Stomach (tissue), 9 donors: ENCODE measurements around the gene RERE. TPM values are rescaled to one million over a fixed set of nuclear protein-coding genes. Genes with fewer than 3 reads are reported as not detected.

Experiments used
- DNase-seq, 2 donors: peaks; one replicate each; pipeline versions ENCODE4 v3.0.0 to v3.0.0-alpha.2; 2013 to 2019
- H3K27ac ChIP-seq, 5 donors: fragments of 200-600 bp in 4 of 5; sonication (generic) in 4 of 5; one replicate each; pipeline ENCODE4 v1.5.1; 2013 to 2019; ENCODE audit warnings: mild to moderate bottlenecking in 1 of 5, moderate library complexity in 1 of 5
- H3K27me3 ChIP-seq, 3 donors: fragments of 200-600 bp; sonication (generic); one replicate each; pipeline ENCODE4 v1.5.1; 2017 to 2019; ENCODE audit warnings: mixed run types in 1 of 3
- H3K36me3 ChIP-seq, 4 donors: fragments of 200-600 bp; sonication (generic); 1 replicate in 3 of 4; 2 replicates in 1 of 4; pipeline ENCODE4 v1.5.1; 2016 to 2019
- H3K4me1 ChIP-seq, 4 donors: fragments of 200-600 bp; sonication (generic); one replicate each; pipeline ENCODE4 v1.5.1; 2016 to 2019
- H3K4me3 ChIP-seq, 4 donors: fragments of 200-600 bp; sonication (generic) in 3 of 4; one replicate each; pipeline ENCODE4 v1.5.1; 2016 to 2019; ENCODE audit warnings: mild to moderate bottlenecking in 1 of 4
- H3K9me3 ChIP-seq, 4 donors: fragments of 200-600 bp; sonication (generic); one replicate each; pipeline ENCODE4 v1.5.1; 2016 to 2019
- CTCF ChIP-seq, 7 experiments: fragments of 450-650 bp in 4 of 7; fragments of 200-600 bp in 3 of 7; sonication (generic) in 3 of 7; IDR thresholded peaks; one replicate each; pipeline ENCODE4 v1.5.1; 2016 to 2019; ENCODE audit warnings: antibody characterized with exemption in 7 of 7, control low read depth in 2 of 7, mild to moderate bottlenecking in 1 of 7
- EP300 ChIP-seq: sonication (generic); formaldehyde crosslinking; IDR thresholded peaks from one replicate; pipeline ENCODE4 v1.6.1; 2017; ENCODE audit warnings: antibody characterized with exemption
- POLR2A ChIP-seq, 4 donors: fragments of 450-650 bp; IDR thresholded peaks; one replicate each; pipeline ENCODE4 v1.6.1; 2016; ENCODE audit warnings: antibody characterized with exemption in 4 of 4, control low read depth in 2 of 4, mild to moderate bottlenecking in 1 of 4, moderate library complexity in 1 of 4
- POLR2AphosphoS5 ChIP-seq, 3 donors: sonication (generic); formaldehyde crosslinking; IDR thresholded peaks; one replicate each; pipeline ENCODE4 v1.6.1; 2016; ENCODE audit warnings: antibody characterized with exemption in 3 of 3
- WGBS, 5 donors: extraction: QIAGEN DNeasy Blood & Tissue Kit in 3 of 5; methylation state at CpG; one replicate each; pipeline versions ENCODE4 v1.1.5 to v1.1.7; 2013 to 2018; 5-methylcytosine and 5-hydroxymethylcytosine counted together
- intact Hi-C: fragments of 100-400 bp; cut with DNase I; formaldehyde crosslinking; loops from one replicate; pipeline ENCODE4 v1.15.1; 2023; ENCODE audit warnings: low total_unique reads
- polyA plus RNA-seq, 3 donors: library from polyadenylated mRNA; stranded (reverse); fragments of 200-250 nt; gene quantifications; one replicate each; pipeline ENCODE4 v1.2.3, GENCODE V29; 2013
- total RNA-seq, 5 donors: library from RNA; depleted of rRNA; stranded (reverse); fragments of >200 nt; gene quantifications; one replicate each; pipeline versions ENCODE4 v1.1.0 to v1.2.3, GENCODE V29; 2014 to 2016
- donor health status: healthy with polysubstance abuse.
- donor health status: Bipolar disorder and iron deficiency.
- donor health status: healthy.

The RERE gene
- total and polyA plus RNA-seq, 8 donors: 15.6 to 198 (median 79.3) TPM

GRCh38 chr1:8847990-8848389 lies 30.6 kb upstream of the RERE start:
- H3K4me1 ChIP-seq: peaks cover 14 to 31% (median 24%) of the 10 kb centered on the region in 4 donors
- WGBS, 5 donors: 0 to 30% (median 20%) methylated on average over 1 to 5 of the region's 5 CpGs
- no peaks in the 10 kb centered on the region for H3K27me3 ChIP-seq
- intact Hi-C loops: no loop called here
- DNase-seq: peak; percentile 64 to 66
- H3K4me3 ChIP-seq: no peak overlapping the region
- no peaks in the 10 kb centered on the region for H3K36me3 ChIP-seq
- no peak for TF ChIP-seq POLR2A (IDR thresholded peaks at IDR 0.05)
- no peak for TF ChIP-seq POLR2AphosphoS5 (IDR thresholded peaks at IDR 0.05)
- no peak for TF ChIP-seq EP300
- no peak for TF ChIP-seq CTCF (IDR thresholded peaks at IDR 0.05)
- no peaks in the 10 kb centered on the region for H3K9me3 ChIP-seq
- peak overlapping the region; percentile 26 to 82 (median 40) for H3K27ac ChIP-seq

GRCh38 chr1:8846263-8846662 lies 28.8 kb upstream of the RERE start:
- intact Hi-C loops: no loop called here
- TF ChIP-seq EP300: no peak
- TF ChIP-seq POLR2AphosphoS5 (IDR thresholded peaks at IDR 0.05): no peak
- TF ChIP-seq CTCF (IDR thresholded peaks at IDR 0.05): no peak
- TF ChIP-seq POLR2A (IDR thresholded peaks at IDR 0.05): no peak
- H3K4me3 ChIP-seq: no peak overlapping the region
- WGBS, 5 donors: 69 to 79% (median 78%) methylated on average over 4 of the region's 4 CpGs
- DNase-seq: no peak
- no peaks in the 10 kb centered on the region for H3K27me3 ChIP-seq
- no peaks in the 10 kb centered on the region for H3K36me3 ChIP-seq
- no peak overlapping the region for H3K27ac ChIP-seq
- H3K4me1 ChIP-seq: peaks cover 14 to 31% (median 24%) of the 10 kb centered on the region in 4 donors
- no peaks in the 10 kb centered on the region for H3K9me3 ChIP-seq

- Histone ChIP-seq H3K4me3 (no peak overlapping the region), H3K36me3 (no peaks in the 10 kb centered on the region), H3K9me3 (no peaks in the 10 kb centered on the region), H3K27me3 (no peaks in the 10 kb centered on the region), H3K4me1 (peaks cover 14 to 31% (median 24%) of the 10 kb centered on the region in 4 donors), H3K27ac (peak overlapping the region in 1 of 5 donors; percentile 11)
- DNase-seq: no peak
- intact Hi-C loops: no loop called here
- 89 to 93% (median 89%) methylated on average over 21 of the region's 21 CpGs for WGBS, 5 donors
- no peak for TF ChIP-seq POLR2AphosphoS5 (IDR thresholded peaks at IDR 0.05)
These were observed 28.0 kb upstream of the RERE start for GRCh38 chr1:8845104-8846097.

GRCh38 chr1:8844501-8845006 lies 27.1 kb upstream of the RERE start:
- no peaks in the 10 kb centered on the region for H3K27me3 ChIP-seq
- H3K9me3 ChIP-seq: no peaks in the 10 kb centered on the region
- TF ChIP-seq POLR2A (IDR thresholded peaks at IDR 0.05): no peak
- TF ChIP-seq EP300: no peak
- no peak for TF ChIP-seq CTCF (IDR thresholded peaks at IDR 0.05)
- no peak for TF ChIP-seq POLR2AphosphoS5 (IDR thresholded peaks at IDR 0.05)
- intact Hi-C loops: no loop called here
- WGBS, 5 donors: 44 to 53% (median 49%) methylated on average over 7 of the region's 7 CpGs
- H3K27ac ChIP-seq: peak overlapping the region in 1 of 5 donors; percentile 11
- peak in 1 of 2 donors; percentile 47 for DNase-seq
- no peaks in the 10 kb centered on the region for H3K36me3 ChIP-seq
- H3K4me3 ChIP-seq: no peak overlapping the region
- H3K4me1 ChIP-seq: peaks cover 14 to 31% (median 24%) of the 10 kb centered on the region in 4 donors
